Gastroesophageal sphincter (tissue), 4 donors: ENCODE results near the gene TESK2. TPM values are rescaled to one million over a fixed set of nuclear protein-coding genes. Genes with fewer than 3 reads are reported as not detected.
A peak's percentile ranks its signal among the peaks of the same experiment; 100 is the strongest.

Experiments
- ATAC-seq: fragments of 150-250 bp; one replicate; pipeline ENCODE4 v1.9.1; 2016; ENCODE audit warnings: mild to moderate bottlenecking, moderate library complexity
- H3K27ac ChIP-seq, 4 donors: fragments of 200-600 bp; sonication (generic) in 3 of 4; 1 replicate in 3 of 4; 2 replicates in 1 of 4; pipeline ENCODE4 v1.5.1; 2016 to 2019
- H3K27me3 ChIP-seq: fragments of 200-600 bp; sonication (generic); one replicate; pipeline ENCODE4 v1.5.1; 2019
- H3K36me3 ChIP-seq, 2 donors: fragments of 200-600 bp; sonication (generic); one replicate each; pipeline ENCODE4 v1.5.1; 2019; ENCODE audit warnings: control low read depth in 1 of 2
- H3K4me1 ChIP-seq, 3 donors: fragments of 200-600 bp; sonication (generic); 1 replicate in 2 of 3; 2 replicates in 1 of 3; pipeline ENCODE4 v1.5.1; 2016 to 2019; ENCODE audit warnings: control low read depth in 2 of 3
- H3K4me3 ChIP-seq, 2 donors: fragments of 200-600 bp; sonication (generic); one replicate each; pipeline ENCODE4 v1.5.1; 2019; ENCODE audit warnings: mild to moderate bottlenecking in 1 of 2, moderate library complexity in 1 of 2
- H3K9me3 ChIP-seq, 3 donors: fragments of 200-600 bp; sonication (generic); one replicate each; pipeline ENCODE4 v1.5.1; 2017 to 2019; ENCODE audit warnings: control low read depth in 2 of 3
- CTCF ChIP-seq, 4 experiments: fragments of 200-600 bp in 2 of 4; fragments of 450-650 bp in 2 of 4; sonication (generic) in 1 of 4; IDR thresholded peaks; one replicate each; pipeline ENCODE4 v1.5.1; 2017 to 2019; ENCODE audit warnings: antibody characterized with exemption in 4 of 4, mild to moderate bottlenecking in 2 of 4, moderate library complexity in 2 of 4
- EP300 ChIP-seq: sonication (generic); formaldehyde crosslinking; IDR thresholded peaks from one replicate; pipeline ENCODE4 v1.6.1; 2017; ENCODE audit warnings: antibody characterized with exemption, mild to moderate bottlenecking
- POLR2A ChIP-seq, 2 donors: fragments of 450-650 bp; IDR thresholded peaks; one replicate each; pipeline ENCODE4 v1.6.1; 2017; ENCODE audit warnings: antibody characterized with exemption in 2 of 2, mild to moderate bottlenecking in 2 of 2, moderate library complexity in 1 of 2
- POLR2AphosphoS5 ChIP-seq: sonication (generic); formaldehyde crosslinking; IDR thresholded peaks from one replicate; pipeline ENCODE4 v1.6.1; 2017; ENCODE audit warnings: antibody characterized with exemption
- WGBS, 2 donors: methylation state at CpG; one replicate each; pipeline ENCODE4 v1.1.5; 2018; ENCODE audit warnings: low coverage in 1 of 2; 5-methylcytosine and 5-hydroxymethylcytosine counted together
- total RNA-seq, 4 donors: library from RNA; depleted of rRNA; stranded (reverse); fragments of >200 nt; gene quantifications; one replicate each; pipeline ENCODE4 v1.1.0, GENCODE V29; 2016

The TESK2 gene
- total RNA-seq, 4 donors from 2014 or later: 3.9 to 8.6 (median 4.8) TPM

- H3K27ac ChIP-seq: peak overlapping the region in 3 of 4 donors; percentile 69 to 70 (median 70)
- H3K4me3 ChIP-seq: peak overlapping the region; percentile 40 to 62
- no peaks in the 10 kb centered on the region for H3K27me3 ChIP-seq
- H3K9me3 ChIP-seq: no peaks in the 10 kb centered on the region
- H3K36me3 ChIP-seq: no peaks in the 10 kb centered on the region
- 0 to 20% methylated on average over 1 to 3 of the region's 7 CpGs for WGBS, 2 donors
- peak; percentile 1 for ATAC-seq
- peaks cover 0 to 22% (median 7%) of the 10 kb centered on the region in 3 donors for H3K4me1 ChIP-seq
- TF ChIP-seq POLR2AphosphoS5: no peak
- TF ChIP-seq POLR2A (IDR thresholded peaks at IDR 0.05): no peak
- peak in 1 of 4 experiments; percentile 2 for TF ChIP-seq CTCF (IDR thresholded peaks at IDR 0.05)
Observed at GRCh38 chr1:45499415-45499769, 8.4 kb upstream of the TESK2 start.

- Histone ChIP-seq H3K36me3 (no peaks in the 10 kb centered on the region), H3K9me3 (no peaks in the 10 kb centered on the region), H3K27me3 (no peaks in the 10 kb centered on the region), H3K4me3 (no peak overlapping the region), H3K4me1 (peaks cover 0 to 24% (median 7%) of the 10 kb centered on the region in 3 donors), H3K27ac (no peak overlapping the region)
- no peak for TF ChIP-seq EP300
- no peak for TF ChIP-seq POLR2A (IDR thresholded peaks at IDR 0.05)
- TF ChIP-seq POLR2AphosphoS5: no peak
- TF ChIP-seq CTCF (IDR thresholded peaks at IDR 0.05): no peak
- ATAC-seq: no peak
Observed at GRCh38 chr1:45498279-45498678, 7.3 kb upstream of the TESK2 start.

- Histone ChIP-seq H3K27ac (no peak overlapping the region), H3K9me3 (no peaks in the 10 kb centered on the region), H3K27me3 (no peaks in the 10 kb centered on the region), H3K36me3 (no peaks in the 10 kb centered on the region), H3K4me1 (peaks cover 0 to 29% (median 8%) of the 10 kb centered on the region in 3 donors), H3K4me3 (no peak overlapping the region)
- no peak for TF ChIP-seq POLR2A (IDR thresholded peaks at IDR 0.05)
- TF ChIP-seq CTCF (IDR thresholded peaks at IDR 0.05): peak in 3 of 4 experiments; percentile 53 to 71 (median 61)
- TF ChIP-seq POLR2AphosphoS5: no peak
- WGBS, 2 donors: 81% methylated on average over 2 of the region's 2 CpGs; no CpG with 5 or more reads in 1 of the 2 donors
- no peak for ATAC-seq
Observed at GRCh38 chr1:45493116-45493697, 2.2 kb upstream of the TESK2 start.

GRCh38 chr1:45492691-45493090, 1.7 kb upstream of the TESK2 start:
- WGBS, 2 donors: 92% methylated on average over 2 of the region's 3 CpGs; no CpG with 5 or more reads in 1 of the 2 donors
- TF ChIP-seq POLR2AphosphoS5 (no peak), CTCF (IDR thresholded peaks at IDR 0.05) (no peak), EP300 (no peak), POLR2A (IDR thresholded peaks at IDR 0.05) (no peak)

GRCh38 chr1:45491487-45492260, 711 bp upstream of the TESK2 start:
- Histone ChIP-seq H3K9me3 (no peaks in the 10 kb centered on the region), H3K27ac (peak overlapping the region in 3 of 4 donors; percentile 69 to 92 (median 85)), H3K27me3 (no peaks in the 10 kb centered on the region), H3K36me3 (no peaks in the 10 kb centered on the region), H3K4me3 (peak overlapping the region; percentile 87 to 92), H3K4me1 (peaks cover 0 to 29% (median 8%) of the 10 kb centered on the region in 3 donors)
- no peak for ATAC-seq
- 38 to 40% methylated on average over 17 to 19 of the region's 19 CpGs for WGBS, 2 donors
- TF ChIP-seq CTCF (IDR thresholded peaks at IDR 0.05) (no peak), POLR2A (IDR thresholded peaks at IDR 0.05) (no peak), EP300 (no peak), POLR2AphosphoS5 (no peak)

More at GRCh38 chr1:45492691-45493090, 1.7 kb upstream of the TESK2 start:
- H3K4me1 ChIP-seq: peaks cover 0 to 29% (median 8%) of the 10 kb centered on the region in 3 donors
- no peak overlapping the region for H3K4me3 ChIP-seq
- no peaks in the 10 kb centered on the region for H3K27me3 ChIP-seq
- no peak for ATAC-seq
- H3K36me3 ChIP-seq: no peaks in the 10 kb centered on the region
- no peaks in the 10 kb centered on the region for H3K9me3 ChIP-seq
- no peak overlapping the region for H3K27ac ChIP-seq
